Neural progenitor cell (in vitro differentiated cells): ENCODE data around the gene DENND2D. TPM values are rescaled to one million over a fixed set of nuclear protein-coding genes. Genes with fewer than 3 reads are reported as not detected.

Source experiments
- DNase-seq: peaks from one replicate; pipeline ENCODE4 v3.0.0-alpha.2; 2016; ENCODE audit warnings: low spot score
- H2AFZ ChIP-seq: fragments of 200-600 bp; sonication (generic); replicated peaks from 2 replicates; pipeline ENCODE4 v1.6.1; 2016; ENCODE audit warnings: antibody characterized with exemption
- H3F3A ChIP-seq: fragments of 200-600 bp; sonication (generic); 2 replicates; pipeline ENCODE4 v1.6.1; 2016; ENCODE audit warnings: antibody characterized with exemption, low read depth
- H3K27ac ChIP-seq: fragments of 200-600 bp; sonication (generic); 2 replicates; pipeline ENCODE4 v1.5.1; 2016; ENCODE audit warnings: mild to moderate bottlenecking
- H3K27me3 ChIP-seq: fragments of 200-600 bp; sonication (generic); 2 replicates; pipeline ENCODE4 v1.6.1; 2016; ENCODE audit warnings: mild to moderate bottlenecking, moderate library complexity
- H3K36me3 ChIP-seq: fragments of 200-600 bp; sonication (generic); 2 replicates; pipeline ENCODE4 v1.5.1; 2016
- H3K4me1 ChIP-seq: fragments of 200-600 bp; sonication (generic); 2 replicates; pipeline ENCODE4 v1.6.1; 2016; ENCODE audit warnings: mixed run types
- H3K4me2 ChIP-seq: fragments of 200-600 bp; sonication (generic); 2 replicates; pipeline ENCODE4 v1.6.1; 2016
- H3K4me3 ChIP-seq: fragments of 200-600 bp; sonication (generic); 2 replicates; pipeline ENCODE4 v1.5.1; 2016
- H3K79me2 ChIP-seq: fragments of 200-600 bp; sonication (generic); 2 replicates; pipeline ENCODE4 v1.6.1; 2016; ENCODE audit warnings: low read depth
- H3K9ac ChIP-seq: fragments of 200-600 bp; sonication (generic); 2 replicates; pipeline ENCODE4 v1.6.1; 2016
- H3K9me3 ChIP-seq: fragments of 200-600 bp; sonication (generic); 2 replicates; pipeline ENCODE4 v1.5.1; 2016; ENCODE audit warnings: low read depth
- H4K20me1 ChIP-seq: fragments of 200-600 bp; sonication (generic); 2 replicates; pipeline ENCODE4 v1.6.1; 2016; ENCODE audit warnings: low read depth
- H3K27ac Mint-ChIP-seq: 3 replicates; pipeline ENCODE4 v1.8.0; 2021; ENCODE audit warnings: mixed read lengths
- H3K27me3 Mint-ChIP-seq: 2 replicates; pipeline ENCODE4 v1.8.0; 2022; ENCODE audit warnings: low read depth, mild to moderate bottlenecking, inconsistent platforms, moderate library complexity, mixed read lengths; ENCODE audit not compliant: insufficient read depth
- H3K36me3 Mint-ChIP-seq: 3 replicates; pipeline ENCODE4 v1.8.0; 2021; ENCODE audit warnings: mixed read lengths
- H3K4me1 Mint-ChIP-seq: 3 replicates; pipeline ENCODE4 v1.8.0; 2021; ENCODE audit warnings: mixed read lengths
- H3K4me3 Mint-ChIP-seq: 3 replicates; pipeline ENCODE4 v1.8.0; 2021; ENCODE audit warnings: mild to moderate bottlenecking, moderate library complexity, mixed read lengths
- H3K9me3 Mint-ChIP-seq: 3 replicates; pipeline ENCODE4 v1.8.0; 2020; ENCODE audit warnings: mixed read lengths
- CTCF ChIP-seq: fragments of 200-600 bp; sonication (generic); IDR thresholded peaks from 2 replicates; pipeline ENCODE4 v1.5.1; 2017; ENCODE audit warnings: antibody characterized with exemption, mild to moderate bottlenecking
- EZH2 ChIP-seq: fragments of 200-600 bp; sonication (generic); IDR thresholded peaks from 2 replicates; pipeline ENCODE4 v1.6.1; 2017; ENCODE audit warnings: antibody characterized with exemption, mild to moderate bottlenecking, moderate library complexity
- EZH2phosphoT487 ChIP-seq: fragments of 200-600 bp; sonication (generic); IDR thresholded peaks from 2 replicates; pipeline ENCODE4 v1.6.1; 2017; ENCODE audit warnings: antibody characterized with exemption
- total RNA-seq: library from RNA; depleted of rRNA; stranded (reverse); fragments of >200 nt; gene quantifications from 2 replicates; pipeline ENCODE4 v1.2.3, GENCODE V29; 2015; ENCODE audit warnings: low replicate concordance

DENND2D gene
- total RNA-seq, 1 donor from 2014 or later = not detected

- Histone ChIP-seq H2AFZ (no peak overlapping the region), H3K4me2 (no peak overlapping the region), H3K27me3 (no peaks in the 10 kb centered on the region), H3K9ac (no peak overlapping the region), H3K79me2 (no peaks in the 10 kb centered on the region), H3K4me3 (no peak overlapping the region), H4K20me1 (no peaks in the 10 kb centered on the region), H3F3A (no peaks in the 10 kb centered on the region), H3K27ac (no peak overlapping the region), H3K4me1 (no peaks in the 10 kb centered on the region), H3K9me3 (no peaks in the 10 kb centered on the region), H3K36me3 (no peaks in the 10 kb centered on the region)
- Mint-ChIP-seq H3K27ac (no peak overlapping the region), H3K27me3 (peaks cover 7% of the 10 kb centered on the region), H3K4me1 (peaks cover 2% of the 10 kb centered on the region), H3K36me3 (peaks cover 6% of the 10 kb centered on the region), H3K4me3 (no peak overlapping the region), H3K9me3 (no peaks in the 10 kb centered on the region)
- DNase-seq = no peak
- TF ChIP-seq CTCF = no peak
These were observed 7.6 kb downstream of the DENND2D start for GRCh38 chr1:111192658-111193519.

GRCh38 chr1:111192074-111192473 lies 8.4 kb downstream of the DENND2D start:
- Mint-ChIP-seq H3K27ac (no peak overlapping the region), H3K36me3 (peaks cover 7% of the 10 kb centered on the region), H3K4me3 (no peak overlapping the region), H3K4me1 (peaks cover 2% of the 10 kb centered on the region), H3K9me3 (no peaks in the 10 kb centered on the region), H3K27me3 (peaks cover 7% of the 10 kb centered on the region)
- Histone ChIP-seq H3K4me1 (no peaks in the 10 kb centered on the region), H3K27me3 (no peaks in the 10 kb centered on the region), H2AFZ (no peak overlapping the region), H3K79me2 (no peaks in the 10 kb centered on the region), H3K9me3 (no peaks in the 10 kb centered on the region), H3K9ac (no peak overlapping the region), H3F3A (no peaks in the 10 kb centered on the region), H4K20me1 (no peaks in the 10 kb centered on the region), H3K27ac (no peak overlapping the region), H3K4me3 (no peak overlapping the region), H3K36me3 (no peaks in the 10 kb centered on the region), H3K4me2 (no peak overlapping the region)
- TF ChIP-seq EZH2 = no peak
- TF ChIP-seq EZH2phosphoT487 = no peak
- no peak for TF ChIP-seq CTCF
- DNase-seq = no peak

- Mint-ChIP-seq H3K27ac (no peak overlapping the region), H3K4me3 (no peak overlapping the region), H3K4me1 (peaks cover 1% of the 10 kb centered on the region), H3K27me3 (peaks cover 7% of the 10 kb centered on the region), H3K9me3 (no peaks in the 10 kb centered on the region), H3K36me3 (peaks cover 13% of the 10 kb centered on the region)
- H3K9ac ChIP-seq = no peak overlapping the region
- H3K9me3 ChIP-seq = no peaks in the 10 kb centered on the region
- no peak overlapping the region for H3K4me3 ChIP-seq
- H3K4me1 ChIP-seq = no peaks in the 10 kb centered on the region
- H2AFZ ChIP-seq = no peak overlapping the region
- no peaks in the 10 kb centered on the region for H4K20me1 ChIP-seq
- H3K79me2 ChIP-seq = no peaks in the 10 kb centered on the region
- TF ChIP-seq CTCF (no peak), EZH2phosphoT487 (no peak)
- H3K27me3 ChIP-seq = no peaks in the 10 kb centered on the region
- H3K4me2 ChIP-seq = no peak overlapping the region
- DNase-seq = no peak
- H3K36me3 ChIP-seq = no peaks in the 10 kb centered on the region
- no peaks in the 10 kb centered on the region for H3F3A ChIP-seq
- H3K27ac ChIP-seq = no peak overlapping the region
These were observed 8.9 kb downstream of the DENND2D start for GRCh38 chr1:111191496-111191895.
